Measurements from ENCODE around the gene ZNF831. TPM values are rescaled to one million over a fixed set of nuclear protein-coding genes. Genes with fewer than 3 reads are reported as not detected.

Gene ZNF831
- total RNA-seq, result not detected in 2 replicates

DNA sequence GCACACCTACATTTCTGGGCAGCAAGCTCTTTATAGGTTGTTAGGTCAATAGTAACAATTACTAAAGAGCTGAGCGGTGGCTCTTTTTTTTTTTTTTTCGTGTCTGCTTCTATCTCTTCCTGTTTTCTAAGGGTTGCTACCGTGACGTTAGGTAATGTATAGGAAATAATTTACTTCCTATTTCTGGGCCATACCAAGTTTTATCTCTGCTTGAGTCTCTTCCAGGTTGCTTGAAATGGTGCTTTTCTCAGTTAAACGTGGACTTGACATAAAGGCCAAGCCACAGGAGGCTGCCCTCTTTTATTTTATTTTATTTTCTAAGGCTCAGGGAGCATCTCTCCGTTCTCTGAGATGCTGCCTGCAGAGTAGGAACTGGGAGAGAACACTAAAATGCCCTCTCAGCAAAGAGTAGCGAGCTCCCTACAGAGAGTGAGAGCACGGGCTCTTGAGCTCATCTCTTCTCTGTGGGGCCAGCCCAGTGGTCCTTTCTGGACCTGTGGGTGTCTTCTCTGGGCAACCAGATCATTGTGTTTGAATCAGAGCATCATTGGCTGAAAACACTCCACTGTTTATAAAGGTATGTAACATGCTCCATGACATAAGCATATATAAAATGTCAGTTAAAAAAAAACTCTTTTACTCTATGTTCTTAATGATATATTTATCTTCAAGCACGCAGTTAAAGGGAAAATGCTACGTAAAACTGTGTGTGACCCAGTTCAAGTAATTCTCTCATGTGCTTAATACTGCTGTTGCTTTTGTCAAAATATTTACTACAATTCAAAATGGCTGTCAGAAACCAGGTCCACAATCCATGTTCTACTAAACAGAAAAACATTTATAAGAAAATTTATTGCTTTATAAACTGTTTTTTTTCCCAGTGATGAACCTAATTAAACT, at the start of gene ZNF831:
Gene ZNF831 (plus strand): TSS at position 191 of the 900 bp plus-strand sequence. CDS start 27,199 bp downstream, outside the sequence.

DNA sequence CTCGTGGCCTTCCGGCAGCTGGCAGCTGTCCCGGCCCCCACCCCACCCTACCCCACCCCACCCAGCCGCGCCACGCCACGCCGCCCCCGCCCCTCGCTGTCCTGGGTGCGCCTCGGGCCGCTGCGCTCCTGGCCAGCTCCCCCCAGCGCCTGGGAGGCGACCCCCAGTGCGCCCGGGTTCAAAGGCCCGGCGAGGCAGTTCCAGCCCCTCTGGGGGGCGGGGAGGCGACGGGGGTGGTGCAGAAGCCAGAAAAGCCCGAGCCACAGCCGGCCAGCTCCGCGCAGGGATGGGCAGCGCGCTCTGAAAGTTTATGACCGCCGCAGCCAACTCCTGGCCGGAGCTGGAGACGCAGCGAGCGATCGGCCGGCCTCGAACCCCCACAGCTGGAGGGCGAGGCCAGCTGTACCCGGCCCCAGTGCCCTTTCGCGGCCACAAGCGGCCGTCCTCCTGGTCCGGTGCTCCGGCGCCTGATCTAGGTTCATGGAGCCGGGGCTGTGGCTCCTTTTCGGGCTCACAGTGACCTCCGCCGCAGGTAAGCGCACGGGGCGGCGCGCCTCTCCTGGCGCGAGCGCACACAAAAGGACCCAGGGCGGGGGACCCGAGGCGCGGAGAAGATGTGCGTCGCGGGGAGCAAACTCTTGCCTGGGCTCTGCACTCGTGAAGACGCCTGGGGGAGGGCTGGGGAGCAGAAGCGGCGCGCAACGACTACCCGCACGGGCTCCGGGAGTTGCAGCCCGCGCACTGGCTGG, 136.9 kb downstream of the ZNF831 start, which contains the start of gene EDN3:
Gene EDN3 (plus strand): TSS at position 279 of the 749 bp plus-strand sequence. CDS start 202 bp downstream, at position 481.

Other genes starting within 250 kb of the ZNF831 start
- gene NELFCD, start 182.6 kb upstream of the ZNF831 start, total RNA-seq, result 28.4 and 61.2 TPM in 2 replicates
- 57.4 and 119 TPM in 2 replicates for gene CTSZ, start 156.6 kb upstream of the ZNF831 start, total RNA-seq
- gene TUBB1, start 144.4 kb upstream of the ZNF831 start, total RNA-seq, result not detected in 2 replicates
- 25.9 and 28.4 TPM in 2 replicates for gene ATP5F1E, start 131.5 kb upstream of the ZNF831 start, total RNA-seq
- 107 and 193 TPM in 2 replicates for gene PRELID3B, start 121.0 kb upstream of the ZNF831 start, total RNA-seq
- gene EDN3, start 136.8 kb downstream of the ZNF831 start, total RNA-seq, result not detected in 2 replicates